Adrenal gland (tissue), 5 donors: ENCODE data around the gene OSBPL10.

Experiments used
- CTCF ChIP-seq, 6 experiments: fragments of 450-650 bp in 4 of 6; fragments of 200-600 bp in 2 of 6; sonication (generic) in 1 of 6; IDR thresholded peaks; 1 replicate in 5 of 6; 2 replicates in 1 of 6; pipeline versions ENCODE4 v1.5.1 to v1.8.0; 2016 to 2021; ENCODE audit warnings: antibody characterized with exemption in 6 of 6, mild to moderate bottlenecking in 2 of 6, moderate library complexity in 1 of 6
- POLR2A ChIP-seq, 2 donors: fragments of 450-650 bp; IDR thresholded peaks; one replicate each; pipeline ENCODE4 v1.6.1; 2017; ENCODE audit warnings: antibody characterized with exemption in 2 of 2, mild to moderate bottlenecking in 2 of 2, moderate library complexity in 1 of 2
- donor health status: DM: no; HTN: no; CAD: no.

GRCh38 chr3:31766669-31767068, 214.4 kb downstream of the OSBPL10 start:
- TF ChIP-seq CTCF (IDR thresholded peaks at IDR 0.05) (no peak), POLR2A (IDR thresholded peaks at IDR 0.05) (no peak)
